Heart left ventricle (tissue), 13 donors: ENCODE results near the gene SYNDIG1.

Experiments
- POLR2A ChIP-seq, 2 donors: fragments of 450-650 bp; IDR thresholded peaks; one replicate each; pipeline ENCODE4 v1.6.1; 2017; ENCODE audit warnings: antibody characterized with exemption in 2 of 2, mild to moderate bottlenecking in 2 of 2, moderate library complexity in 2 of 2
- TF ChIP-seq, protein P1 (sequence below), 12 donors: fragments of 200-600 bp; sonication (generic) in 4 of 12; IDR thresholded peaks; one replicate each; pipeline versions ENCODE4 v1.5.0 to v1.8.0; 2018 to 2022; ENCODE audit warnings: antibody characterized with exemption in 12 of 12, mild to moderate bottlenecking in 5 of 12
- donor health status: ischemic (EF 13 %, LVEDD 7.1; RV severe dilation, severe dysfunction).
- donor health status: DM: no; HTN: yes; CAD: no.
- donor health status: DM: no; HTN: no; CAD: no.
- donor health status: ischemic (EF 25% LVEDD 6.9; RV normal size, moderate dysfunction).
- donor health status: ischemic (EF 25% LVEDD 5.7; RV mildly dilated, moderate dysfunction).
- donor health status: ischemic (EF 35%, LVEDD 5.7; RV mildly dilated, moderate dysfunction).
- donor health status: nonischemic (EF 11% LVEDD 7.7; RV severe dilation, severe dysfunction).
- donor health status: DM: yes; HTN: yes; CAD: no.
- donor health status: PGD.
- donor health status: ischemic (EF 29% LVEDD 5.4; RV normal size, mild dysfunction).
- donor health status: nonischemic (EF 23%, LVEDD 6.1; RV moderate dilation, normal function).

DNA sequence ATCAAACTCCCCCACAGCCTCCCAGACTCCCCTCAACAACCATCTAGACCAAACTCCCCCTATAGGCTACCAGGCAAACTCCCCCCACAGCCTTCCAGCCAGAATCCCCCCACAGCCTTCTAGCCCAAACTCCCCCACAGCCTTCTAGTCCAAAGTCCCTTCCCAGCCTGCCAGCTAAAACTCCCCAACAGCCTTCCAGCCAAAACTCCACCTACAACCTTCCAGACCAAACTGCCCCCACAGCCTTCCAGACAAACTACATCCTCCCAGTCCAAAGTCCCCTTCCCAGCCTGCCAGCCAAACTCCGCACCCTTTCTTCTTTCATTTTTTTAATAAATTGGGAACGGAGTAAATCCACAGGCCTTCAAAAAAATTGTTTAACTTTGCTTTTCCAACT is 37.4 kb upstream of the SYNDIG1 start:
- TF ChIP-seq, protein P1, sequence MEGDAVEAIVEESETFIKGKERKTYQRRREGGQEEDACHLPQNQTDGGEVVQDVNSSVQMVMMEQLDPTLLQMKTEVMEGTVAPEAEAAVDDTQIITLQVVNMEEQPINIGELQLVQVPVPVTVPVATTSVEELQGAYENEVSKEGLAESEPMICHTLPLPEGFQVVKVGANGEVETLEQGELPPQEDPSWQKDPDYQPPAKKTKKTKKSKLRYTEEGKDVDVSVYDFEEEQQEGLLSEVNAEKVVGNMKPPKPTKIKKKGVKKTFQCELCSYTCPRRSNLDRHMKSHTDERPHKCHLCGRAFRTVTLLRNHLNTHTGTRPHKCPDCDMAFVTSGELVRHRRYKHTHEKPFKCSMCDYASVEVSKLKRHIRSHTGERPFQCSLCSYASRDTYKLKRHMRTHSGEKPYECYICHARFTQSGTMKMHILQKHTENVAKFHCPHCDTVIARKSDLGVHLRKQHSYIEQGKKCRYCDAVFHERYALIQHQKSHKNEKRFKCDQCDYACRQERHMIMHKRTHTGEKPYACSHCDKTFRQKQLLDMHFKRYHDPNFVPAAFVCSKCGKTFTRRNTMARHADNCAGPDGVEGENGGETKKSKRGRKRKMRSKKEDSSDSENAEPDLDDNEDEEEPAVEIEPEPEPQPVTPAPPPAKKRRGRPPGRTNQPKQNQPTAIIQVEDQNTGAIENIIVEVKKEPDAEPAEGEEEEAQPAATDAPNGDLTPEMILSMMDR (IDR thresholded peaks at IDR 0.05) = no peak
- TF ChIP-seq POLR2A (IDR thresholded peaks at IDR 0.05) = no peak
